Ramos (cell line): Measurements from ENCODE around the gene SCN11A.

Source experiments
- in situ Hi-C: fragments of 300-500 bp; cut with MboI; formaldehyde crosslinking; loops from one replicate; pipeline ENCODE4 v1.14.3; 2022; ENCODE audit warnings: low sequenced_read_pairs; ENCODE audit not compliant: unreplicated experiment

SCN11A gene

GRCh38 chr3:39051649-39052561 is at the start of gene SCN11A, which contains the start of gene WDR48:
Gene SCN11A (minus strand): TSS chr3:39051944. CDS start chr3:38950362, 101,582 bp downstream.
Gene WDR48 (plus strand): TSS chr3:39052016. CDS start chr3:39052026, 10 bp downstream.
- in situ Hi-C loops = no loop called here

GRCh38 chr3:39101022-39101689 is 49.4 kb upstream of the SCN11A start:
- in situ Hi-C loops = no loop called here

- in situ Hi-C loops = no loop called here
These were observed 48.7 kb upstream of the SCN11A start for GRCh38 chr3:39100500-39100886.

- in situ Hi-C loops = loop anchor here (5.0 to 10.0 kb wide), 2 partner anchors 77 to 185 kb away; partner anchors contain the start of gene CX3CR1
These were observed 48.2 kb upstream of the SCN11A start for GRCh38 chr3:39099738-39100499.

GRCh38 chr3:39099242-39099641 is 47.5 kb upstream of the SCN11A start:
- in situ Hi-C loops = loop anchor here (5.0 to 10.0 kb wide), 2 partner anchors 78 to 186 kb away; partner anchors contain the start of gene CX3CR1

GRCh38 chr3:39098473-39099000 is 46.8 kb upstream of the SCN11A start:
- in situ Hi-C loops = loop anchor here (5.0 to 10.0 kb wide), 2 partner anchors 79 to 186 kb away; partner anchors contain the start of gene CX3CR1

- in situ Hi-C loops = loop anchor here (5.0 to 10.0 kb wide), 2 partner anchors 79 to 187 kb away; partner anchors contain the start of gene CX3CR1
These were observed 46.1 kb upstream of the SCN11A start for GRCh38 chr3:39097716-39098472.

GRCh38 chr3:39096775-39097174 is 45.0 kb upstream of the SCN11A start:
- in situ Hi-C loops = loop anchor here (5.0 to 10.0 kb wide), 2 partner anchors 81 to 188 kb away; partner anchors contain the start of gene CX3CR1

- in situ Hi-C loops = loop anchor here (5.0 to 10.0 kb wide), 2 partner anchors 82 to 189 kb away; partner anchors contain the start of gene CX3CR1
These were observed 44.0 kb upstream of the SCN11A start for GRCh38 chr3:39095778-39096177.

GRCh38 chr3:39094851-39095677 is 43.3 kb upstream of the SCN11A start:
- in situ Hi-C loops = loop anchor here (5.0 to 10.0 kb wide), 2 partner anchors 82 to 190 kb away; partner anchors contain the start of gene CX3CR1

GRCh38 chr3:39090922-39091321 is 39.2 kb upstream of the SCN11A start:
- in situ Hi-C loops = loop anchor here (10.0 kb wide), 1 partner anchor 194 kb away; the partner anchor contains the start of gene CX3CR1

- in situ Hi-C loops = no loop called here
These were observed 37.1 kb upstream of the SCN11A start for GRCh38 chr3:39088889-39089288.

- in situ Hi-C loops = no loop called here
These were observed 36.7 kb upstream of the SCN11A start for GRCh38 chr3:39088456-39088855.

- in situ Hi-C loops = no loop called here
These were observed 34.4 kb upstream of the SCN11A start for GRCh38 chr3:39086144-39086543.

GRCh38 chr3:39082666-39083313 is 31.0 kb upstream of the SCN11A start:
- in situ Hi-C loops = no loop called here

- in situ Hi-C loops = no loop called here
These were observed 28.3 kb upstream of the SCN11A start for GRCh38 chr3:39080026-39080425.

- in situ Hi-C loops = no loop called here
These were observed 27.8 kb upstream of the SCN11A start for GRCh38 chr3:39079530-39079929.
